ENCODE results near the gene DOCK6. TPM values are rescaled to one million over a fixed set of nuclear protein-coding genes. Genes with fewer than 3 reads are reported as not detected.
A peak's percentile ranks its signal among the peaks of the same experiment; 100 is the strongest.

Gene DOCK6
- total and polyA plus RNA-seq, 2 of the 13 experiments (the other 11 are each of a cell fraction or from before 2014, with no cell fraction given) = 5.4 to 38.1 TPM

DNA sequence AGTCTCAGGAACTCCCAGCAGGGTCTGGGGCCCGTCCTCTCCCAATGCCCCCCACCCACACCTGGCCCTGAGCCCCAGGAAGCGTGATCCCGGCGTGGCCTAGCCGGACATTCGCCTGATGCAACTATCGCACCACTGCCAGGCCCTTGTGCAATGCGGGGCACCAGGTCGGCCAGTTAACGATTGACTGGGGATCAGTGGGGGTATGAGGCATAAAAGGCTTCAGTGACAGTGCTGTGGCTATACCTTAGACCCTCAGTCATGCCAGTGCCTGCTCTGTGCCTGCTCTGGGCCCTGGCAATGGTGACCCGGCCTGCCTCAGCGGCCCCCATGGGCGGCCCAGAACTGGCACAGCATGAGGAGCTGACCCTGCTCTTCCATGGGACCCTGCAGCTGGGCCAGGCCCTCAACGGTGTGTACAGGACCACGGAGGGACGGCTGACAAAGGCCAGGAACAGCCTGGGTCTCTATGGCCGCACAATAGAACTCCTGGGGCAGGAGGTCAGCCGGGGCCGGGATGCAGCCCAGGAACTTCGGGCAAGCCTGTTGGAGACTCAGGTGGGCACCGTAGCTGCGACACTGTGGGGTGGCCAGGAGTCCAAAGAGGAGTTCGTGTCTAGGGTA lies 22.8 kb downstream of the DOCK6 start, which contains the start of gene ANGPTL8 (continued):
- TF ChIP-seq HNRNPLL (IDR thresholded peaks at IDR 0.05; ENCODE audit: low read depth, low read length, poor library complexity, severe bottlenecking) = no peak
- no peak for TF ChIP-seq NCOA5 (CRISPR knock-in tag; IDR thresholded peaks at IDR 0.05)
- TF ChIP-seq, protein P1, sequence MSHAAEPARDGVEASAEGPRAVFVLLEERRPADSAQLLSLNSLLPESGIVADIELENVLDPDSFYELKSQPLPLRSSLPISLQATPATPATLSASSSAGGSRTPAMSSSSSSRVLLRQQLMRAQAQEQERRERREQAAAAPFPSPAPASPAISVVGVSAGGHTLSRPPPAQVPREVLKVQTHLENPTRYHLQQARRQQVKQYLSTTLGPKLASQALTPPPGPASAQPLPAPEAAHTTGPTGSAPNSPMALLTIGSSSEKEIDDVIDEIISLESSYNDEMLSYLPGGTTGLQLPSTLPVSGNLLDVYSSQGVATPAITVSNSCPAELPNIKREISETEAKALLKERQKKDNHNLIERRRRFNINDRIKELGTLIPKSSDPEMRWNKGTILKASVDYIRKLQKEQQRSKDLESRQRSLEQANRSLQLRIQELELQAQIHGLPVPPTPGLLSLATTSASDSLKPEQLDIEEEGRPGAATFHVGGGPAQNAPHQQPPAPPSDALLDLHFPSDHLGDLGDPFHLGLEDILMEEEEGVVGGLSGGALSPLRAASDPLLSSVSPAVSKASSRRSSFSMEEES (CRISPR knock-in tag; IDR thresholded peaks at IDR 0.05) = peak; percentile 89
- 0 out of 2 replicates have a peak, but pooled peaks have one; percentile 8 for TF ChIP-seq XBP1 (CRISPR knock-in tag; IDR thresholded peaks at IDR 0.05)
- TF ChIP-seq ZNF563 (CRISPR knock-in tag; IDR thresholded peaks at IDR 0.05) = peak; percentile 88
- peak; percentile 91; the same call in 1 of the 2 replicates for TF ChIP-seq AFF4 (CRISPR knock-in tag; IDR thresholded peaks at IDR 0.05)
- TF ChIP-seq KDM5B (CRISPR knock-in tag; IDR thresholded peaks at IDR 0.05; ENCODE audit: borderline replicate concordance) = peak; percentile 89; the same call in 1 of the 2 replicates
- peak; percentile 92 for TF ChIP-seq NR2F6 (IDR thresholded peaks at IDR 0.05)
- TF ChIP-seq NR2F6 (CRISPR knock-in tag; IDR thresholded peaks at IDR 0.05) = peak; percentile 98
- TF ChIP-seq ZNF124 (CRISPR knock-in tag; IDR thresholded peaks at IDR 0.05) = peak; percentile 75
- TF ChIP-seq POLR2AphosphoS2 (IDR thresholded peaks at IDR 0.05; ENCODE audit: low read depth, low read length) = no peak; the same call in 1 of the 2 replicates
- no peak for TF ChIP-seq TRAFD1 (CRISPR knock-in tag; IDR thresholded peaks at IDR 0.05; ENCODE audit: borderline replicate concordance)
- peak; percentile 41; the same call in 1 of the 2 replicates for TF ChIP-seq ZBTB3 (CRISPR knock-in tag; IDR thresholded peaks at IDR 0.05; ENCODE audit: borderline replicate concordance, low read depth)
- TF ChIP-seq ZNF772 (CRISPR knock-in tag; IDR thresholded peaks at IDR 0.05) = peak; percentile 93; the same call in 1 of the 2 replicates
- TF ChIP-seq HMG20B (CRISPR knock-in tag; conservative IDR thresholded peaks at IDR 0.05) = peak; percentile 84
- TF ChIP-seq PCBP1 (IDR thresholded peaks at IDR 0.05; ENCODE audit: borderline replicate concordance, low read depth, low read length) = peak; percentile 85; the same call in 1 of the 2 replicates
- peak; percentile 97 for TF ChIP-seq SAP130 (CRISPR knock-in tag; IDR thresholded peaks at IDR 0.05; ENCODE audit: low read depth)

Data from HepG2 (cell line).